ENCODE results near the gene HHLA2. TPM values are rescaled to one million over a fixed set of nuclear protein-coding genes. Genes with fewer than 3 reads are reported as not detected.
"Not testable (repeated sequence)": the region's sequence is repeated elsewhere in the genome, so short reads cannot be mapped to it uniquely, and the experiment has no call there.

HHLA2 gene
- polyA plus RNA-seq, 1 donor (not counting 4 experiments of a cell fraction or from before 2014, with no cell fraction given) = not detected

- H3K36me3 ChIP-seq (ENCODE audit: control insufficient read depth in 2 of 2, extremely low read depth in 1 of 2, insufficient read depth in 2 of 2, low read length in 2 of 2) = no peaks in the 10 kb centered on the region
- H3K4me3 ChIP-seq (ENCODE audit: control insufficient read depth in 2 of 3, extremely low read depth in 1 of 3, insufficient read depth in 2 of 3, low read depth in 1 of 3, low read length in 3 of 3) = no peak overlapping the region
- no peak for FAIRE-seq
- no peaks in the 10 kb centered on the region for H4K20me1 ChIP-seq (ENCODE audit: control insufficient read depth, extremely low read depth, insufficient read depth, low read length)
- TF ChIP-seq CTCF (optimal IDR thresholded peaks at IDR 0.05 in 1 of 3, IDR thresholded peaks at IDR 0.05 in 1 of 3, conservative IDR thresholded peaks at IDR 0.05 in 1 of 3; ENCODE audit: extremely low read depth in 1 of 3, insufficient read depth in 2 of 3, low read length in 3 of 3) (no peak), EZH2 (IDR thresholded peaks at IDR 0.05; ENCODE audit: low read length) (no peak)
- H3K9me3 ChIP-seq (ENCODE audit: control insufficient read depth, low read depth, low read length) = no peaks in the 10 kb centered on the region
- no peak overlapping the region for H3K27ac ChIP-seq (ENCODE audit: control insufficient read depth, insufficient read depth, low read length)
- H3K9ac ChIP-seq (ENCODE audit: control insufficient read depth, extremely low read depth, insufficient read depth, low read length) = no peak overlapping the region
- no peaks in the 10 kb centered on the region for H3K27me3 ChIP-seq (ENCODE audit: control insufficient read depth, extremely low read depth, insufficient read depth, low read length)
- no peak overlapping the region for H2AFZ ChIP-seq (ENCODE audit: control insufficient read depth, low read length)
- dilution Hi-C loops (cut with MboI; ENCODE audit: extremely low pct_ligation_motif_present, low sequenced_read_pairs) = no loop called here
- no peak for DNase-seq (ENCODE audit: low read depth, low spot score)
- no peaks in the 10 kb centered on the region for H3K9me1 ChIP-seq (ENCODE audit: control insufficient read depth, extremely low read depth, insufficient read depth, low read length)
- H3K4me2 ChIP-seq (ENCODE audit: control insufficient read depth, extremely low read depth, insufficient read depth, low read depth, low read length) = no peak overlapping the region
- H3K4me1 ChIP-seq (ENCODE audit: control insufficient read depth, extremely low read depth, insufficient read depth, low read length) = no peaks in the 10 kb centered on the region
- H3K79me2 ChIP-seq (ENCODE audit: control insufficient read depth, insufficient read depth, low read length) = no peaks in the 10 kb centered on the region
Measured at GRCh38 chr3:108255131-108255530, 41.2 kb upstream of the HHLA2 start.

GRCh38 chr3:108264534-108265298 is 31.6 kb upstream of the HHLA2 start:
- H3K79me2 ChIP-seq (ENCODE audit: control insufficient read depth, insufficient read depth, low read length); H3K4me1 ChIP-seq (ENCODE audit: control insufficient read depth, extremely low read depth, insufficient read depth, low read length); FAIRE-seq; H3K27me3 ChIP-seq (ENCODE audit: control insufficient read depth, extremely low read depth, insufficient read depth, low read length); H3K36me3 ChIP-seq (ENCODE audit: control insufficient read depth in 2 of 2, extremely low read depth in 1 of 2, insufficient read depth in 2 of 2, low read length in 2 of 2); H3K27ac ChIP-seq (ENCODE audit: control insufficient read depth, insufficient read depth, low read length); H3K9me1 ChIP-seq (ENCODE audit: control insufficient read depth, extremely low read depth, insufficient read depth, low read length); H2AFZ ChIP-seq (ENCODE audit: control insufficient read depth, low read length); H3K9ac ChIP-seq (ENCODE audit: control insufficient read depth, extremely low read depth, insufficient read depth, low read length); DNase-seq (ENCODE audit: low read depth, low spot score); H3K4me2 ChIP-seq (ENCODE audit: control insufficient read depth, extremely low read depth, insufficient read depth, low read depth, low read length); H4K20me1 ChIP-seq (ENCODE audit: control insufficient read depth, extremely low read depth, insufficient read depth, low read length); H3K4me3 ChIP-seq (ENCODE audit: control insufficient read depth in 2 of 3, extremely low read depth in 1 of 3, insufficient read depth in 2 of 3, low read depth in 1 of 3, low read length in 3 of 3); H3K9me3 ChIP-seq (ENCODE audit: control insufficient read depth, low read depth, low read length); dilution Hi-C loops (cut with MboI; ENCODE audit: extremely low pct_ligation_motif_present, low sequenced_read_pairs): not testable (repeated sequence)

GRCh38 chr3:108268235-108268634 is 28.1 kb upstream of the HHLA2 start:
- H3K9ac ChIP-seq (ENCODE audit: control insufficient read depth, extremely low read depth, insufficient read depth, low read length); dilution Hi-C loops (cut with MboI; ENCODE audit: extremely low pct_ligation_motif_present, low sequenced_read_pairs); H2AFZ ChIP-seq (ENCODE audit: control insufficient read depth, low read length); H3K4me3 ChIP-seq (ENCODE audit: control insufficient read depth in 2 of 3, extremely low read depth in 1 of 3, insufficient read depth in 2 of 3, low read depth in 1 of 3, low read length in 3 of 3); H4K20me1 ChIP-seq (ENCODE audit: control insufficient read depth, extremely low read depth, insufficient read depth, low read length); DNase-seq (ENCODE audit: low read depth, low spot score); H3K27ac ChIP-seq (ENCODE audit: control insufficient read depth, insufficient read depth, low read length); H3K9me3 ChIP-seq (ENCODE audit: control insufficient read depth, low read depth, low read length); H3K79me2 ChIP-seq (ENCODE audit: control insufficient read depth, insufficient read depth, low read length); H3K27me3 ChIP-seq (ENCODE audit: control insufficient read depth, extremely low read depth, insufficient read depth, low read length); H3K4me2 ChIP-seq (ENCODE audit: control insufficient read depth, extremely low read depth, insufficient read depth, low read depth, low read length); FAIRE-seq; H3K36me3 ChIP-seq (ENCODE audit: control insufficient read depth in 2 of 2, extremely low read depth in 1 of 2, insufficient read depth in 2 of 2, low read length in 2 of 2); H3K4me1 ChIP-seq (ENCODE audit: control insufficient read depth, extremely low read depth, insufficient read depth, low read length); H3K9me1 ChIP-seq (ENCODE audit: control insufficient read depth, extremely low read depth, insufficient read depth, low read length): not testable (repeated sequence)

Measured in keratinocyte (primary cell).